DMS 273 (cell line): ENCODE data around the gene LUZP4.
A peak's percentile ranks its signal among the peaks of the same experiment; 100 is the strongest.
"Not testable (repeated sequence)": the region's sequence is repeated elsewhere in the genome, so short reads cannot be mapped to it uniquely, and the experiment has no call there.

Experiments
- DNase-seq: peaks from one replicate; lab custom pipeline; 2025; ENCODE audit not compliant: unreplicated experiment; lab: John Stamatoyannopoulos, UW

The LUZP4 gene

GRCh38 chrX:115333446-115333845, 43.9 kb downstream of the LUZP4 start:
- no peak for DNase-seq

GRCh38 chrX:115337491-115338144, 48.1 kb downstream of the LUZP4 start:
- DNase-seq: peak; percentile 4

- DNase-seq: no peak
These were observed 50.0 kb downstream of the LUZP4 start for GRCh38 chrX:115339441-115340025.

GRCh38 chrX:115341421-115341820, 51.9 kb downstream of the LUZP4 start:
- no peak for DNase-seq

GRCh38 chrX:115344885-115345614, 55.5 kb downstream of the LUZP4 start:
- peak; percentile 86 for DNase-seq

GRCh38 chrX:115345615-115346014, 56.1 kb downstream of the LUZP4 start:
- DNase-seq: no peak

GRCh38 chrX:115346738-115347137, 57.2 kb downstream of the LUZP4 start:
- not testable (repeated sequence) for DNase-seq

- no peak for DNase-seq
These were observed 59.1 kb downstream of the LUZP4 start for GRCh38 chrX:115348446-115349225.

- no peak for DNase-seq
These were observed 61.3 kb downstream of the LUZP4 start for GRCh38 chrX:115350711-115351381.

- no peak for DNase-seq
These were observed 66.9 kb downstream of the LUZP4 start for GRCh38 chrX:115356369-115356768.
